GM11168 (cell line): Measurements from ENCODE around the gene TBC1D22A.

Experiments
- in situ Hi-C: fragments of 300-500 bp; cut with MboI; formaldehyde crosslinking; loops from one replicate; pipeline ENCODE4 v1.12.0; 2022; ENCODE audit warnings: low sequenced_read_pairs; ENCODE audit not compliant: unreplicated experiment

The TBC1D22A gene

DNA sequence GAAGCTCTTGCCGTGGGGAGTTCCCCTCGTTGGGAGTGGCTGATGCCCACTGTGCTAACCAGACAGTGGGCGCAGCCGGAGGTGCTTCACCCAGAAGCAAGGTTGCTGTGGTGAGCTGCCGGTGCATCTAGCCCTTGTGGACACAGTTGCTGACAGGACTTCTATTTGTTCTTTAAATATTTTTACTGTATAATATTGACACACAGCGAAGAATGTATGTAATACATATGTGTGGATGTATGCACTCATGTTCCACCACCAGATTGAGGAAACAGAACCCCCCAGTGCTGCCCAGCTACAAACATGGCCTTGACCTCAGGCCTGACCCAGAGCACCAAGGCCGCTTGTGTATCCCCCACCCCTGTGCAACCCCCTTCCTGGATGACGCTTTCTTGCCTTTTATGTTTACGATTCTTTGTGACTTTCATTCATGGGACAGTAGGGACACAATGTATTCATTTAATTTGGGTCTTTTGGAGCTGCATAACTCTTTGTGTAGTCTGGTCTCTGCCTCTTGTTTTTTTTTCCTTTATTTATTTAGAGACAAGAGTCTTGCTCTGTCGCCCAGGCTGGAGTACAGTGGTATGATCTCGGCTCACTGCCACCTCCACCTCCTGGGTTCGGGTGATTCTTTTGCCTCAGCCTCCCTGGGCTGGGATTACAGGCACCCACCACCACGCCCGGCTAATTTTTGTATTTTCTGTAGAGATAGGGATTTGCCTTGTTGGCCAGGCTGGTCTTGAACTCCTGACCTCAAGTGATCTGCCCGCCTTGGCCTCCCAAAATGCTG lies 132.6 kb downstream of the TBC1D22A start:
- in situ Hi-C loops, result no loop called here

DNA sequence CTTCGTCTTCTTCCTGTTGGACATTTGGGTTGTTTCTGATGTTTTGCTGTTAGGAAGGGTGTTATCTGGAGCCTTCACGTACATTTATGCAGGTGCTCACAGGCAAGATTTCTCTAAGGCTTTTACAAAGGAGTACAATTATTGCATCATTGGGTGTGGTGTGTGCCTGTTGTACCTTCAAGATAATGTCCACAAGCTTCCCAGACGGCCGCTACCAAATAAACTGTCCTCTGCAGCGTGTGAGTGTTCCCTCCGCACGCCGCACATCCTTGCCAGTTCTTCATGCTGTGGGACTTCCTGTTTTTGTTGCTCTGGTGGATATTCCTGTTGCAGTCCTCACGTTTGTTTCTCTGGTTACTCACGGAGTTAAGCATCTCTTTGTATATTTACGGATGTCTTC lies 133.3 kb downstream of the TBC1D22A start:
- in situ Hi-C loops, result no loop called here

DNA sequence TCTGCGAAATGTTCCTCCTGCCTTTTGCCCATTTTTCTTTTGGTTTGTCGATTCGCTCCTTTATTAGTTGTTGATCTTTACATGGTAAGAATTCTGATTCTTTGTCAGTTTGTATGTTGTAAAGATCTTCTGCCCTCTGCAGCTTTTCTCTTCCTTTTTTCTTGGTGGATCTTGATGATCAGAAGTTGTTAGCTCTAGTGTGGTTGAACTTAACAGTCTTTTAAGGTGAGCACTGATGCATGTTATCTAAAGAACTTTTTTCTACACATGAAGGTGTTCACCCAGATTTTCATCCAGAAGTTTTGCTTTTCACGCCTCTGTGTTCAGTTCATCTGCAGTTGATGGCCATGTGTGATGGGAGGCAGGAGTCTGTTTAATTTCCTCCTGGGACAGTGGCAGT lies 133.7 kb downstream of the TBC1D22A start:
- in situ Hi-C loops, result no loop called here

DNA sequence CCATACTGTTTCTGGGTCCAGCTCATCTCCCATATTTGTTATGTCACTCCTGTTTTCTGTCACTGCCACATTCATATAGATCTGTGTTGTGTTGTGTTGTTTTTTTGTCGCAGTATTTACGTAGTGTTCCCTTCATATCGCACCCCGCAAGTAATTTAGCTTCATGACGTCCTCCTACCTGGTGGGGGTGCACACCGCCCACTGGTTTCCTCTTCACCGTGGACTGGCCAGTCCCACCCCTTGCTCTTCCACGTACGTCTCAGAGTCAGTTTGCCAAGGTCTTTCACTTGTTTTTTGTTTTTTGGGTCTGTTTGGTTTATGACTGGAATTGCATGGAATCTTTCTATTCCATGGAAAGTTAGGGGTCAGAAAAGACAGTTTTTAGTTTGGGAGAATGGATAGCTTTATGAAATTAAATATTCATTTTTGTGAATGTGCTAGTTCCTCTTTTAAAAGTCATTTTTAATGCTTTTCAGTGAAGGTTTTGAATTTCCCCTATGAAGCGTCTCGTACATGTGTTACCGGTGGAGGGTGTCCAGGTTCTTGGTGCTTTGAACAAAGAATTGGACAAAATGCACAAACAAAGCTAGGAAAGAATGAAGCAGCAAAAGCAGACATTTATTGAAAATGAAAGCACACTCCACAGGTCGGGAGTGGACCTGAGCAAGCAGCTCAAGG lies 134.3 kb downstream of the TBC1D22A start:
- in situ Hi-C loops, result no loop called here

DNA sequence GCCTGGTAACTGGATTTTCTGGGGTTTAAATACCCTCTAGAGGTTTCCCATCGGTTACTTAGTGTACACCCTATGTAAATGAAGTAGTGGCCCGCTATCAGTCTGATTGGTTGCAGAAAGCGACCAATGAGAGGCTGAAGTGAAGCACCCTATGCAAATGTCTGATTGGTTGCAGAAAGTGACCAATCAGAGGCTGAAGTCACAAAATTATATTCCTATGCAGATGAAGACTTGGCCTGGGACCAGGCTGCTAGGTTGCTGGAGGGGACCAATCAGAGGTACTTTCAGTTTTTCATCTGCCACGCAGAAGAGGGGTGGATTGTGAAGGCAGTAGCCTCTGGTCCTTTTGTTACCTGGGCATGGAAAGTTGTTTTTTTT lies 134.8 kb downstream of the TBC1D22A start:
- in situ Hi-C loops, result no loop called here

DNA sequence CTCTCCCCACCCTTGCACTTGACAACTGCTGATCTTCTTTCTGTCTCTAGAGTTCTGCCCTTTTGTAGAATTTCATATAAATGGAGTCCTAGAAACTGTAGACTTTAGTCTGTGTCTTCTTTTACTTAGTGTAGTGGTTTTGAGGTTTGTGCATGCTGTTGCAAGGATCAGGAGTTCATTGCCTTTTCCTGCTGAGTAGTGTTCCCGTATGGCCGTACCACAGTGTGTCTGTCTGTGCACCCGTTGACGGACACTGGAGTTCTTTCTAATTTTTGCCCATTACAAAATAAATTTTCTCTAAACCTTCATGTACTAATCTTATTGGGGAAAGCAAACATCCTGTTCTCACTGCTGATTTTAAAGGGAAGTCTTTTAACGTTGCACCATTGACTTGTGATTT lies 138.1 kb downstream of the TBC1D22A start:
- in situ Hi-C loops, result no loop called here

DNA sequence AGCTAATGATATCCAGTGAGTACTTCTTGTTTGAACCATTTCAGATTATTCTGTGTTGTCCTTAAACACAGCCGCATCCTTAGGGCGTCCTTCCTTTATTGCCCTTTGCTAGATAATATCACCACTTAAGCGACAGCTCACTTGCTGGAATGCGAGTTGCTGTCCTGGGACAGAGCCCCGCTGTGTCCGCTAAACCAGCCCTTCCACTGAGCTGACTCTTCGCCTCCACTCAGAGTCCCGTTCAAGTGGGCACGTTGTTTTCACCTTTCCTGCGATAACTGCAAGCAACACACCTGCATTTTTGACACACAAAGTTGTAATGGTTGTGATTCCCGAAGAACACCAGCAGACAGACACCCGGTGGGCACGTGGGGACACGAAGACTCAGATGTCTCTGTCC lies 140.0 kb downstream of the TBC1D22A start:
- in situ Hi-C loops, result no loop called here

DNA sequence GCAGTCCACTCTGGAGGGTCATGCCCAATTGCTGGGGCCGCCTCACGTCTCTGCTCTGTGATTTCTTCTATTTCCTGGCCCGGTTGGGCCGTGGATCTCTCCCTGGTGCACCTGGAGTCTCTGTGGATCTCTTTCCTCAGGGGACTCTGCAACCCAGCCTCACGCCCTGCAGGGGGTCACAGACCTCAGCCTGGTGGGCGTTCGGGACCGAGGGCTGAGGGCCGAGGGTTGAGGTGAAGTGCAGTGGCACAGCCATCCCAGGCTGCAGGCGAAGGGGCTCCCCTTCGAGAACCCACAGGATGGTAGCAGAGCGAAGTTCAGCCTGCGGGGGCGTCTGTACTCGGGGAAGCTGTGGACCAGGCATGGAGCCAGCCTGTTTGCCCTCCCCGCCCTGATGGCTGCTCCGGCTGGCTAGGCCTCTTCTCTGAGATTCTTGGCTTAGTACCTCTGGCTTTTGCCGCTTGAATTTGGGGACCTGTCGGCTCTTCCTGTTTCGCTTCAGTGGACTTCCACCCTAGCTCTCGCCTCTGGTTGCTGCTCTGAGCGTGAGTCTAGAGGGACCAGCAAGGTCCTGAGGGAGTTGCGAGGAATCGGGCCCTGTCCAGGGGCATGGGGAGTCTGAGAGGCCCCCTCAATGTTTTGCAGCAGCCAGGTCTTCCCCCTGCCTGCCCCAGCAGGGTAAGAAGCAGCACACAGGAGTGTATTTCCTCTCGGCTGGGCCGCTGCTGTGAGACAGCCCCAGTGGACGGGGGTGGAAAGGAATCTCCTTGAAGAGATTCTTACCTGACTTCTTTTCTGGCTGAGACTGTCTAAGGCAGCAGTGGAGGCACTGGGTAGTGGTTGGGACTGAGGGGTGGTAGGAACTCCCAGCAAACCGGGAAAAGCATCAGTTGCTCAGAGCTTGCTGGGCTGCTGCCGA lies 140.8 kb downstream of the TBC1D22A start:
- in situ Hi-C loops, result no loop called here

DNA sequence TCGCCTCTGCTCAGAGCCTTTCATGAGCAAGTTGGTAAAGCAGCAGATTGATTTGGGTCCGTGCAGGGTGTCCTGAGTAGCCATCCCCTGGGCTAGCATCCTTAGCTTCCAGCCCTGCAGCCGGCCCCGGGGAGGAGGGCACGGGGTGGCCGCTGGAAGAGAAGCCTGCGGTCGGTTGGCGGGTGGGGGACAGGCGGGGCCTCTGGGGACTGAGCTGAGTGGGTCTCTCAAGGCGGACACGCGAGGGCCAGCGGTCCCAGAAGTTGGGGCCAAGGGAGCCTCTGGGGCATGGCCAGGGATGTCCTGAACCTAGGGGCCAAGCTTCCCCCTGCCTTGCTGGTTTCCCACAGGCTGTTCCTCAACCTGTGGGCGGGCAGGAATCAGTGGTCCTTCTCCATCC lies 143.0 kb downstream of the TBC1D22A start:
- in situ Hi-C loops, result no loop called here

DNA sequence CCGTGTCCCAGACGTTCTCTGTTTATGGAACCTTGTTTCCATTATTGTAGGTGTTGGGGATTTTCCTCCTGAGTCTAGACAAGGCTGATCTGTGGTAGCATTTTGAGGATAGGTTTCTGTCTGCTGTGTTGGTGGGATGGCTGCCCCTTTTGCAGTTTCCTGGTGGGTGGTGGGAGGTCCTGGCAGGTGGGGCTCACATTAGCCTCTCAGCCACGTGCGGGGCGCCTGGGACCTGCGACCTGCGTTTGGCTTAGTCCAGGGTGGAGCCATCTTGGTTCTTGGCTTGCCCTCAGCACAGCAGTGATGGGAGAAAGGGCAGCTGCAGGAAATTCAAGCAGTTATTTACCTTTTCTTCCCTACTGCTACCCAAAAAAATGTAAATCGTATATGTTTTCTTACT lies 143.4 kb downstream of the TBC1D22A start:
- in situ Hi-C loops, result no loop called here

DNA sequence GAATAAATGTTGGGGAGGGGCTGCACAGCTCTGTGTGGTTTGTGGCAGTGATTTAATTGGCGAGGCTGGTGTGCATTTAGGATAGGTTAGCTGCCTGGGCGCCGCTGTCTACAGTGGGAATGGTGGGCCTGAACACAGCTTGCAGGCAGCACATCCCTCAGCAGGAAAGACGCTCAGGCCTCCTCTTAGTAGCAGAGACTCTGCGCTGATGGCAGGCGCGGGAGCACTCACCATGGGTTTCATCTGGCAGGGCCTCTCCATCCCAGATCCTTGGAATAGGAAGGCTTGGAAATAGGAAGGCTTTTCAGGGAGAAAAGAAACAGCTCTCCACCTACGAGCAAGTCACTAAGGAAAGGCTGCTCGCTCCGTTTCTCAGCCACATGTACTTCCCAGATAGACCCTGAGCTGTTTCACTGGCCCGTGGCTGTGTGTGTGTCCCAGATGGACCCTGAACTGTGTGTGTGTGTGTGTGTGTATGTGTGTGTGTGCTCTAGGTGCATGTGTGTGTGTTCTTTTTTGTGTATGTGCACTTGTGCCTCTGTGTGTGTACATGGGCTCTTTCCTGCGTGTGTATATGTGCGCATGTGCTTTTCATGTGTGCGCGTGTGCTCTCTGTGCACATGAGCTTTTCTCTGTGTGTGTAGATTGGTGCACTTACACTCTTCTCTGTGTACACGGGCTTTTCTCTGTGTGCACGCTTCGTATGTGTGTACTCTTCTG lies 144.0 kb downstream of the TBC1D22A start:
- in situ Hi-C loops, result no loop called here

DNA sequence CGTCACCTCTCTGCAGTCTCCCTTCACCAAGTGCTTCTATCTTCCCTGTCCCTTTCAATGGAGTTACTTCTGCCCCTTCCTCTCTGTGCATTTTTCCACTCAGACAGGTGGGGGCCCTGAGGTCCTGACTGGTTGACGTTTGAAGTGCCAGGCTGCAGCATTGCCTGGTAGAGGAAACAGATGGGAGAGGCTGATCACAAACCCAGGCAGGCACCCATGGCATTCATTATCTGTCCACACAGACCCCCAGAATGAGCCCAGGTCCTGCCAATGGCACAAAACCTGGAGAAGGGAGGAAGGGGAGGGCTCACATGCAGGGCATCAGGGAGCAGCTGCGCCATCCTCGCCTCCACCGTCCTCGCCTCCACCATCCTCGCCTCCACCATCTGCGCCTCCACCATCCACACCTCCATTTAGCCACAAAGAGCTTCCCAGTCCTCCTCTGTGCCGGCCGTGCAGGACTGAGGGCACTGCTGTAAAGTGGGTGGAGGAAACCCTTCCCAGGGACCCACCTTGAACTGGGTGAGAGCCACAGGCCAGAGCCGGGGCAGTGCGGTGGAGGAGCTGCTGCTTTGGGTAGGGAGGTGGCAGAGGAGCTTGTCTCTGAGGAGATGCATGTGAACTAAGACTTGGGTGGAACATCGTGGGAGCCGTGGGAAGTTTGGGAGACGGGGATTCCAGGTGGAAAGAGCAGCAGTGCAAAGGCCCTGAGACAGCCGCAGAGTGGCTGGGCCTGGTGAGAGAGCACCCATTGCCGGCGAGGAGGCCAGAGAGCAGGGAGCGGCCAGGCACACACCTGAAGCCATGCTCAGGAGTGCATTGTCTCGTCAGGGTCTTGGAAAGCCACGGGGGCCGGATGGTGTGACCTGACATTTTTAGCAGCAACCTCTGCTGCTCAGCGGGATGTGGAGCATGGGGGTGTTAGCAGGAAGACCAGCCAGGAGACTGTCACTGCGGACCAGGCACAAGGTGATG lies 145.1 kb downstream of the TBC1D22A start:
- in situ Hi-C loops, result no loop called here

DNA sequence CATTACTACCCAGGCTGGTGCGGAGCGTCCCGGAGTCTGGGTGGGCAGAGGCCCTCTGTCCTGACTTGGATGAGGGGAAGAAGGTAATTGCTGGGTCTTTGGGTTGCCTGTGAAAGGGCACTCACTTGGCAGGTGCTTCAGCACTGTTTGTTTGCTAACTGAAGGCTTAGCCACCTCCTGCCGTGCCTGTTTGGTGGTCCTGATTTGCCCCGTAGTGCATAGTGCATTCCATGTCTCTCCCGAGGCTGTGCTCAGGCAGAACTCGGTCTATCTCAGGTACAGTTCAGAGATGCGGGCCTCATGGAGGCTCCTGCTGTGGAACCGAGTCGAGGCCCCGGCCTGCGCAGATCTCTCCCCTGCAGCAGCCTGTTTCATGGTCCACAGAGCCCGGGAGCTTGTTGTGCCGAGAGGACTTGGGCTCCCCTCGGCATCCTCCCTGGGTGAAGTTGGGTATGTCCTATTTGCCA lies 146.2 kb downstream of the TBC1D22A start:
- in situ Hi-C loops, result no loop called here

DNA sequence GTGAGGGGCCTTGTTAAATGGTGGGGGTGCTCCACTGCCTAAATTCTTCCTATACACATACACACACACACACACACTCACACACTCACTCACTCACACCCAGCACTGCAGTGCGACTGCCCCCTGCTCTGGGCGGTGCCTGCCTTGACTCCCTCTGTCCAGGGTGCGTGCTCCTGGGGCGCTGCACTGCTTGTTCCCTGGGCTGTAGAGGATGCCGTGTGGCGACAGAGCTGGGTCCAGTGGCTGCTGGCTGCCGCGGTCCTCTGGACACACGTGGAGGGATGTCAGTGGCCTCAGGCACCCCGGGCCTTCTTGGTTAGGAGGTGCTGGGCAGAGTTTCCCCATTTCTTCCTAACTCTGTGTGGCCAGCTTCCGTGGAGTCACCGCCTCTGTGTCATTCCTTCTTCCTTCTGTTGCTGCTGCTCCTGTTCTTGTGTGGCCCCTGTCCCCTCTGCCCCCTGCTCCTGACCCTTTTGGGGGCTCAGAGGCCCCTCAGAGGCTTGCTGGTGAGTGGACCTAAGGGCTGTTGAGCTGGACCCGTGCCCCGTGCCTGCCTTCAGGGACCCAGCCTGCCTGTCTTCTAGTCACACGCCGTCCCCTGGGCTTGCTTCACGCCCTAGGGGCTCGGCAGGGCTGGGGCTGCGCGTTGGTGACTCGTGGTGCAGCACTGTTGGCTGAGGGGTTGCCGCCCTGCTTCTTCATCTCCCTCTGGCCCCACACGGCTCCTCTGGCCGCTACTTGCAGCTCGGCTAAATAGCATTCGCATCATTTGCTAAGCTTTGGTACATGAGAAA lies 147.0 kb downstream of the TBC1D22A start:
- in situ Hi-C loops, result no loop called here

DNA sequence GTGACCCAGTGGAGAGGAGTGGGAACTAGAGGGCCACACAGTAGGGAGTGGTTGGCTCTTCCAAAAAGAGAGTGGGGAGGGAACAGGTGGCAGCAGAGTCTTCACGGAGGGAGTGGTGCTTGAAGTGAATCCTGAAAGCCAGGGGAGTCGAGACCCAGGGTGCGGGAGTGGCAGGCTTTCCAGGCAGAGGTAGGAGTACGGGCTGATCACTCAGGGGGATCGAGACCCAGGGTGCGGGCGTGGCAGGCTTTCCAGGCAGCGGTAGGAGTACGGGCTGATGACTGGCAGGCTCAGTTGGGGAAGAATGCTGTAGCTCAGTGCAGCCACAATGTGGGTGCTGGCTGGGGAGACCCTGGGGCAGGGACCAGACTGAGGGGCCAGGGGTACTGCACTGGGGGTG lies 148.2 kb downstream of the TBC1D22A start:
- in situ Hi-C loops, result no loop called here

DNA sequence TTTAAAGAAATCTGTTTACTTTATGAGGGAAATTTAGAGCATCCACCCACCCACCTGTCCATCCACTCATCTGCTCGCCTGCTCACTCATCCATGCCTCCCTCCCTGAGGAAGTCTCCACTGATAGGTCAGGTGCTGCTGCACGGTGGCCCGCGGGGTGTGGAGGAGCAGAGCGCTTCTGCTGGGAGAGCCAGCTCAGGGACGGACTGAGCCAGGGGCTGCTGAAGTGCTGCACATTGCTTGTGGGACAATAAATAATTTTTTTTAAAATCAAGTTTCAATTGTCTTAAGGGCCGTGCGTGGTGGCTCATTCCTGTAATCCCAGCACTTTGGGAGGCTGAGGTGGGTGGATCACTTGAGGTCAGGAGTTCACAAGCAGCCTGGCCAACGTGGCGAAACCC lies 148.9 kb downstream of the TBC1D22A start:
- in situ Hi-C loops, result no loop called here

DNA sequence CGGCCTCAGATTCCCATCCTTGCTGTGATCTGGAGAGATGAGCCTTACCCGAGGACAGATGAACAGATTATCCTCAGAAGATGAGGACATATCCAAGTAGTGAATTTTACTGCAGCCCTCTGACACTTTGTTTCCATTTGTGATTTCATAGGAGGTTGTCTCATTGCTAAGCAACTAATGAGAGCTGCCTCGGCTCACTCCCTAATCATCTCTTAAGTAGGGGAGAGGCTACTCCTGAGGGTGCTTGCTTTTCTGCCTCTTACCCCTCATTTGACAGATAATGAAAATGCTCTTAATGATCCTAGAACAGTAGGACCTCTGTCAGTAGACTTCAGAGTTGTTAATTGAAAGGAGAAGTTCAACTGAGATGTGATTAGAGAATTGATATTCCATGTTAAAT lies 150.9 kb downstream of the TBC1D22A start:
- in situ Hi-C loops, result no loop called here

DNA sequence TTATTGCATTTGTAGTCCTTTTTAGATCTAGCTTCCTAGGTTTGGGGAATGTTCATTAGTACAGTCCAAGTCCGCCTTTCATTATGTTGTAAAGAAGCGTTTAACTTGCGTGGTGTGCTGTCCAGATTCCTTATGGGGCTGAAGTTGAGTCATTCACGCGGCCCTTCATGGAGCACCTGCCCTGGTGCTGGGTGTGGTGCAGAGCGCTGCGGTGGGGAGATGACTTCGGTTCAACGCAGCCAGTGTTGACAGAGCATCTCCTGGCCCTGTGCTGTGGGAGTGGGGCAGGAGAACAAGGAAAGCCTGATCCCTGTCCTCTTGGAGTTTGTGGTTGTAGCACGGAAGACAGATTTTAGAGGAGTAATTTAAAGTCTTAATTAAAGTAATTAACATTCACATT lies 152.0 kb downstream of the TBC1D22A start:
- in situ Hi-C loops, result no loop called here
